Mesendoderm (in vitro differentiated cells): ENCODE data around the gene KIF6.
"Not testable (repeated sequence)": the region's sequence is repeated elsewhere in the genome, so short reads cannot be mapped to it uniquely, and the experiment has no call there.

Experiments used
- DNase-seq: peaks from one replicate; pipeline ENCODE4 v3.0.0; 2013
- H2AK5ac ChIP-seq: 2 replicates; pipeline ENCODE4 v1.6.1; 2013; ENCODE audit warnings: low read length, inconsistent platforms
- H2BK120ac ChIP-seq: 2 replicates; pipeline ENCODE4 v1.6.1; 2013; ENCODE audit warnings: low read depth, mild to moderate bottlenecking, low read length, moderate library complexity, mixed read lengths
- H2BK15ac ChIP-seq: replicated peaks from 2 replicates; pipeline ENCODE4 v1.6.1; 2013; ENCODE audit warnings: low read depth, mild to moderate bottlenecking, moderate library complexity
- H2BK5ac ChIP-seq: 2 replicates; pipeline ENCODE4 v1.6.1; 2013; ENCODE audit warnings: low read length, inconsistent platforms
- H3K18ac ChIP-seq: 2 replicates; pipeline ENCODE4 v1.6.1; 2013; ENCODE audit warnings: mild to moderate bottlenecking, low read length, mixed read lengths
- H3K23ac ChIP-seq: one replicate; pipeline ENCODE4 v1.6.1; 2013; ENCODE audit warnings: low read length
- H3K27ac ChIP-seq: 2 replicates; pipeline ENCODE4 v1.5.1; 2013; ENCODE audit warnings: low read depth, mild to moderate bottlenecking, inconsistent platforms, low read length, moderate library complexity
- H3K27me3 ChIP-seq: 2 replicates; pipeline ENCODE4 v1.6.1; 2013; ENCODE audit warnings: low read length, control low read depth, mild to moderate bottlenecking, inconsistent platforms; ENCODE audit not compliant: insufficient read depth, poor library complexity
- H3K36me3 ChIP-seq: 2 replicates; pipeline ENCODE4 v1.6.1; 2013; ENCODE audit warnings: low read length, inconsistent platforms; ENCODE audit not compliant: control insufficient read depth, insufficient read depth
- H3K4ac ChIP-seq: one replicate; pipeline ENCODE4 v1.6.1; 2013; ENCODE audit warnings: low read depth, mild to moderate bottlenecking, low read length, moderate library complexity
- H3K4me1 ChIP-seq: 2 replicates; pipeline ENCODE4 v1.6.1; 2013; ENCODE audit warnings: low read depth, low read length, inconsistent platforms; ENCODE audit not compliant: control insufficient read depth
- H3K4me2 ChIP-seq: 2 replicates; pipeline ENCODE4 v1.6.1; 2013; ENCODE audit warnings: low read length
- H3K4me3 ChIP-seq: 2 replicates; pipeline ENCODE4 v1.5.1; 2013; ENCODE audit warnings: mild to moderate bottlenecking, low read length
- H3K56ac ChIP-seq: one replicate; pipeline ENCODE4 v1.6.1; 2013; ENCODE audit warnings: low read length
- H3K79me1 ChIP-seq: 2 replicates; pipeline ENCODE4 v1.6.1; 2013; ENCODE audit warnings: low read length, inconsistent platforms
- H3K79me2 ChIP-seq: 2 replicates; pipeline ENCODE4 v1.6.1; 2013; ENCODE audit warnings: mild to moderate bottlenecking, low read length; ENCODE audit not compliant: control insufficient read depth, insufficient read depth
- H3K9ac ChIP-seq: 2 replicates; pipeline ENCODE4 v1.6.1; 2013; ENCODE audit warnings: low read length, inconsistent platforms
- H4K5ac ChIP-seq: one replicate; pipeline ENCODE4 v1.6.1; 2013; ENCODE audit warnings: low read length
- H4K8ac ChIP-seq: one replicate; pipeline ENCODE4 v1.6.1; 2013; ENCODE audit warnings: low read depth, mild to moderate bottlenecking, control low read depth, low read length, moderate library complexity
- WGBS: extraction: QIAGEN DNeasy Blood & Tissue Kit; methylation state at CpG from one replicate; pipeline ENCODE4 v1.1.7; 2013; ENCODE audit warnings: low lambda C conversion rate, missing lambda C conversion rate; ENCODE audit not compliant: insufficient coverage; ENCODE audit errors: extremely low coverage; 5-methylcytosine and 5-hydroxymethylcytosine counted together

KIF6 gene

DNA sequence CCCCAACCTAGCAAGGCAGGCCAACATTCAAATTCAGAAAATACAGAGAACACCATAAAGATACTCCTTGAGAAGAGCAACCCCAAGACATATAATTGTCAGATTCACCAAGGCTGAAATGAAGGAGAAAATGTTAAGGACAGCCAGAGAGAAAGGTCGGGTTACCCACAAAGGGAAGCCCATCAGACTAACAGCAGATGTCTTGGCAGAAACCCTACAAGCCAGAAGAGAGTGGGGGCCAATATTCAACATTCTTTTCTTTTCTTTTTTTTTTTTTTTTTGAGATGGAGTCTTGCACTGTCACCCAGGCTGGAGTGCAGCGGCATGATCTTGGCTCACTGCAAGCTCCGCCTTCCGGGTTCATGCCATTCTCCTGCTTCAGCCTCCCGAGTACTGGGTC lies 215.4 kb downstream of the KIF6 start:
- H3K4ac ChIP-seq, H4K5ac ChIP-seq, H3K23ac ChIP-seq, H3K18ac ChIP-seq, H3K4me2 ChIP-seq, H3K4me1 ChIP-seq, H2BK5ac ChIP-seq, H3K27me3 ChIP-seq, H3K79me2 ChIP-seq, DNase-seq, H4K8ac ChIP-seq, H3K4me3 ChIP-seq, H3K36me3 ChIP-seq, H3K56ac ChIP-seq, H2BK120ac ChIP-seq, H3K79me1 ChIP-seq, H2AK5ac ChIP-seq, H3K9ac ChIP-seq, H2BK15ac ChIP-seq, H3K27ac ChIP-seq: not testable (repeated sequence)
- WGBS, result no CpG with 5 or more reads among the region's 5 CpGs

DNA sequence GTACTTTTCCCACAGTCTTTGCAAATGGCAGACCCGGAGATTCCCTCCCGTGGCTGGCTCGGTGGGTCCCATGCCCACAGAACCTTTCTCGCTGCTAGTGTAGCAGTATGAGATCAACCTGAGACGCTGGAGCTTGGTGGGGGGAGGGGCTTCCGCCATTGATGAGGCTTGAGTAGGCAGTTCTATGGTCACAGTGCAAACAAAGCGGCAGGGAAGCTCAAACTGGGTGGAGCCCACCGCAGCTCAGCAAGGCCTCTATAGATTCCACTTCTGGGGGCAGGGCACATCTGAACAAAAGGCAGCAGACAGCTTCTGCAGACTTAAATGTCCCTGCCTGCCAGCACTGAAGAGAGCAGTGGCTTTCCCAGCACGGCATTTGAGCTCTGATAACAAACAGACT lies 216.7 kb downstream of the KIF6 start:
- Histone ChIP-seq H3K23ac (no peak overlapping the region), H3K36me3 (no peaks in the 10 kb centered on the region), H3K79me2 (no peaks in the 10 kb centered on the region), H3K4me3 (no peak overlapping the region), H3K27ac (no peak overlapping the region), H3K9ac (no peak overlapping the region), H4K8ac (no peak overlapping the region), H3K18ac (no peak overlapping the region), H3K4me1 (no peaks in the 10 kb centered on the region), H2BK15ac (no peak overlapping the region), H3K4ac (no peak overlapping the region), H2AK5ac (no peak overlapping the region), H3K79me1 (no peaks in the 10 kb centered on the region), H3K4me2 (no peak overlapping the region), H2BK5ac (no peak overlapping the region), H4K5ac (no peak overlapping the region), H3K27me3 (no peaks in the 10 kb centered on the region), H3K56ac (no peak overlapping the region), H2BK120ac (no peak overlapping the region)
- WGBS, result no CpG with 5 or more reads among the region's 9 CpGs
- no peak for DNase-seq

- Histone ChIP-seq H3K79me2 (no peaks in the 10 kb centered on the region), H3K27ac (no peak overlapping the region), H3K23ac (no peak overlapping the region), H4K5ac (no peak overlapping the region), H3K79me1 (no peaks in the 10 kb centered on the region), H3K36me3 (no peaks in the 10 kb centered on the region), H4K8ac (no peak overlapping the region), H2AK5ac (no peak overlapping the region), H2BK15ac (no peak overlapping the region), H3K4me1 (no peaks in the 10 kb centered on the region), H2BK5ac (no peak overlapping the region), H3K18ac (no peak overlapping the region), H2BK120ac (no peak overlapping the region), H3K4me3 (no peak overlapping the region), H3K4ac (no peak overlapping the region), H3K56ac (no peak overlapping the region), H3K27me3 (no peaks in the 10 kb centered on the region), H3K9ac (no peak overlapping the region), H3K4me2 (no peak overlapping the region)
- no CpG with 5 or more reads among the region's 3 CpGs for WGBS
- no peak for DNase-seq
Measured at GRCh38 chr6:39507331-39507998, 217.7 kb downstream of the KIF6 start.

GRCh38 chr6:39502362-39502955 lies 222.7 kb downstream of the KIF6 start:
- H4K8ac ChIP-seq, H3K4me2 ChIP-seq, H3K23ac ChIP-seq, H3K4me3 ChIP-seq, H4K5ac ChIP-seq, H3K79me1 ChIP-seq, H3K27me3 ChIP-seq, H3K4me1 ChIP-seq, H2BK120ac ChIP-seq, H3K18ac ChIP-seq, H3K4ac ChIP-seq, H2BK15ac ChIP-seq, DNase-seq, H3K79me2 ChIP-seq, H3K27ac ChIP-seq, H3K36me3 ChIP-seq, H3K9ac ChIP-seq, H3K56ac ChIP-seq, H2AK5ac ChIP-seq, H2BK5ac ChIP-seq: not testable (repeated sequence)
- WGBS, result no CpG with 5 or more reads among the region's 3 CpGs

DNA sequence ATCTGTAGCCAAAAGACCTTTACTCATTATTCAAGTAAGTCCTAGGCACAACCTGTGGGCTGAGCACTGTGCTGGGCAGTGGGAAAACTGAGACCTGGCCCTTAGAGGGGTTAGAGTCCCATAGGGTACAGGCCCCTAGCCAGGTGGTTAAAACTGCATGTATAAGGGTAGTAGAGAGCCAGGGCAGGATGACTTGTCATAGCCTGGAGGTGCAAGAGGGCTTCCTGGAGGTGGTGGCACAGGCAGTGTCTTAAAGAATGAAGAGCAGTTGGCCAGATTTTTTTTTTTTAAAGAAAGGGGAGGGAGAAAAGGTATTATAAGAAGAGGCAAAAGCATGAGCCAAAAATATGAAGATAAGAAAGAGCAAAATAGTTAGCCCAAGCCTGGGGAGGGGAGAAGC lies 226.2 kb downstream of the KIF6 start:
- no peak overlapping the region for H2BK120ac ChIP-seq
- H4K5ac ChIP-seq, result no peak overlapping the region
- no peak overlapping the region for H4K8ac ChIP-seq
- no peak overlapping the region for H3K27ac ChIP-seq
- no peaks in the 10 kb centered on the region for H3K27me3 ChIP-seq
- H3K79me1 ChIP-seq, result no peaks in the 10 kb centered on the region
- H3K4me1 ChIP-seq, result peaks cover 3% of the 10 kb centered on the region
- H3K9ac ChIP-seq, result no peak overlapping the region
- no peaks in the 10 kb centered on the region for H3K79me2 ChIP-seq
- H2AK5ac ChIP-seq, result no peak overlapping the region
- H3K4me2 ChIP-seq, result no peak overlapping the region
- H3K23ac ChIP-seq, result no peak overlapping the region
- no peak for DNase-seq
- H3K4ac ChIP-seq, result no peak overlapping the region
- no peak overlapping the region for H3K4me3 ChIP-seq
- no peak overlapping the region for H2BK5ac ChIP-seq
- H3K18ac ChIP-seq, result no peak overlapping the region
- no peak overlapping the region for H3K56ac ChIP-seq
- no peak overlapping the region for H2BK15ac ChIP-seq
- no peaks in the 10 kb centered on the region for H3K36me3 ChIP-seq

- Histone ChIP-seq H3K56ac (no peak overlapping the region), H3K18ac (no peak overlapping the region), H3K36me3 (no peaks in the 10 kb centered on the region), H3K4ac (no peak overlapping the region), H2AK5ac (no peak overlapping the region), H3K23ac (no peak overlapping the region), H2BK15ac (no peak overlapping the region), H2BK120ac (no peak overlapping the region), H3K27ac (no peak overlapping the region), H4K5ac (no peak overlapping the region), H4K8ac (no peak overlapping the region), H2BK5ac (no peak overlapping the region), H3K9ac (no peak overlapping the region), H3K79me1 (no peaks in the 10 kb centered on the region), H3K27me3 (no peaks in the 10 kb centered on the region), H3K4me1 (peaks cover 3% of the 10 kb centered on the region), H3K79me2 (no peaks in the 10 kb centered on the region), H3K4me2 (no peak overlapping the region), H3K4me3 (no peak overlapping the region)
- no CpG with 5 or more reads among the region's 2 CpGs for WGBS
- DNase-seq, result no peak
Measured at GRCh38 chr6:39498096-39498495, 227.1 kb downstream of the KIF6 start.
